NB4 (cell line): ENCODE results near the gene NPL.

Experiments used
- CTCF ChIP-seq: IDR thresholded peaks from one replicate; pipeline ENCODE4 v1.5.1; 2012; ENCODE audit warnings: low read depth, low read length
- MAX ChIP-seq: IDR thresholded peaks from 2 replicates; pipeline ENCODE4 v1.6.1; 2011; ENCODE audit warnings: low read depth, low read length
- POLR2A ChIP-seq: IDR thresholded peaks from 2 replicates; pipeline ENCODE4 v1.6.1; 2011; ENCODE audit warnings: mild to moderate bottlenecking; ENCODE audit not compliant: insufficient read length; ENCODE audit errors: extremely low read depth

GRCh38 chr1:182785181-182785580 lies 4.4 kb upstream of the NPL start:
- TF ChIP-seq CTCF (no peak), POLR2A (no peak), MAX (no peak)
